Left ventricle myocardium inferior (tissue), 1 donor: ENCODE data around the gene MACROD2. TPM values are rescaled to one million over a fixed set of nuclear protein-coding genes. Genes with fewer than 3 reads are reported as not detected.

ENCODE experiments used
- DNase-seq: peaks from one replicate; pipeline ENCODE4 v3.0.0-alpha.2; 2020
- H3K27ac ChIP-seq: fragments of 200-600 bp; replicated peaks from 2 replicates; pipeline ENCODE4 v1.8.0; 2021
- H3K27me3 ChIP-seq: fragments of 200-600 bp; 2 replicates; pipeline ENCODE4 v1.8.0; 2021; ENCODE audit warnings: low read depth
- H3K36me3 ChIP-seq: fragments of 200-600 bp; 2 replicates; pipeline ENCODE4 v1.8.0; 2021
- H3K4me1 ChIP-seq: fragments of 200-600 bp; 2 replicates; pipeline ENCODE4 v1.8.0; 2021
- H3K4me3 ChIP-seq: fragments of 200-600 bp; 2 replicates; pipeline ENCODE4 v1.8.0; 2021; ENCODE audit warnings: mild to moderate bottlenecking, moderate library complexity
- H3K9me3 ChIP-seq: fragments of 200-600 bp; replicated peaks from 2 replicates; pipeline ENCODE4 v1.8.0; 2021
- CTCF ChIP-seq: fragments of 200-600 bp; IDR thresholded peaks from 2 replicates; pipeline ENCODE4 v1.8.0; 2021; ENCODE audit warnings: antibody characterized with exemption, mild to moderate bottlenecking, borderline replicate concordance
- intact Hi-C: fragments of 100-400 bp; cut with micrococcal nuclease; formaldehyde crosslinking; loops from one replicate; pipeline ENCODE4 v1.11.0; 2022
- total RNA-seq: library from RNA; stranded (reverse); fragmentation: NEBNext Ultra II Directional; extraction: Animal tissue kit (Norgen Biotek cat#: 25700); gene quantifications from one replicate; pipeline ENCODE4 v1.2.1, GENCODE V29; 2021
- donor health status: DM: no; HTN: yes; CAD: no; lungs with severe emphysema.

The MACROD2 gene
- total RNA-seq, 1 donor from 2014 or later, result 3.6 TPM

GRCh38 chr20:14902432-14903089, 907.2 kb downstream of the MACROD2 start:
- no peaks in the 10 kb centered on the region for H3K36me3 ChIP-seq
- no peak overlapping the region for H3K4me3 ChIP-seq
- intact Hi-C loops, result no loop called here
- no peak for DNase-seq
- TF ChIP-seq CTCF, result no peak
- no peak overlapping the region for H3K27ac ChIP-seq
- H3K9me3 ChIP-seq, result no peaks in the 10 kb centered on the region
- no peaks in the 10 kb centered on the region for H3K4me1 ChIP-seq
- no peaks in the 10 kb centered on the region for H3K27me3 ChIP-seq

GRCh38 chr20:14906908-14907434, 911.7 kb downstream of the MACROD2 start:
- Histone ChIP-seq H3K4me1 (no peaks in the 10 kb centered on the region), H3K4me3 (no peak overlapping the region), H3K27ac (no peak overlapping the region), H3K27me3 (no peaks in the 10 kb centered on the region), H3K9me3 (no peaks in the 10 kb centered on the region), H3K36me3 (no peaks in the 10 kb centered on the region)
- no peak for DNase-seq
- intact Hi-C loops, result no loop called here
- no peak for TF ChIP-seq CTCF

GRCh38 chr20:14910126-14910525, 914.8 kb downstream of the MACROD2 start:
- Histone ChIP-seq H3K9me3 (no peaks in the 10 kb centered on the region), H3K4me1 (no peaks in the 10 kb centered on the region), H3K27ac (no peak overlapping the region), H3K36me3 (no peaks in the 10 kb centered on the region), H3K4me3 (no peak overlapping the region), H3K27me3 (no peaks in the 10 kb centered on the region)
- DNase-seq, result no peak
- TF ChIP-seq CTCF, result no peak
- intact Hi-C loops, result no loop called here

GRCh38 chr20:14913896-14914620, 918.7 kb downstream of the MACROD2 start:
- no peak for DNase-seq
- H3K27ac ChIP-seq, result no peak overlapping the region
- intact Hi-C loops, result no loop called here
- no peak overlapping the region for H3K4me3 ChIP-seq
- no peaks in the 10 kb centered on the region for H3K36me3 ChIP-seq
- no peak for TF ChIP-seq CTCF
- no peaks in the 10 kb centered on the region for H3K9me3 ChIP-seq
- H3K4me1 ChIP-seq, result peaks cover 6% of the 10 kb centered on the region
- H3K27me3 ChIP-seq, result no peaks in the 10 kb centered on the region

- TF ChIP-seq CTCF, result no peak
- intact Hi-C loops, result no loop called here
Observed at GRCh38 chr20:14914633-14915032, 919.3 kb downstream of the MACROD2 start.

More at GRCh38 chr20:14914633-14915032, 919.3 kb downstream of the MACROD2 start:
- no peak overlapping the region for H3K4me3 ChIP-seq
- no peaks in the 10 kb centered on the region for H3K27me3 ChIP-seq
- DNase-seq, result no peak
- H3K4me1 ChIP-seq, result peaks cover 6% of the 10 kb centered on the region
- no peak overlapping the region for H3K27ac ChIP-seq
- no peaks in the 10 kb centered on the region for H3K9me3 ChIP-seq
- no peaks in the 10 kb centered on the region for H3K36me3 ChIP-seq
